ENCODE data around the gene SLC45A1. TPM values are rescaled to one million over a fixed set of nuclear protein-coding genes. Genes with fewer than 3 reads are reported as not detected.

The SLC45A1 gene
- total RNA-seq, 4 donors from 2014 or later: 0.84 to 4.1 (median 2.7) TPM

GRCh38 chr1:8321612-8322011, 3.7 kb downstream of the SLC45A1 start:
- TF ChIP-seq CTCF (IDR thresholded peaks at IDR 0.05): no peak
- no peak for ATAC-seq (ENCODE audit: low FRiP score)
- no peak for DNase-seq (ENCODE audit: low spot score)

GRCh38 chr1:8323706-8324105, 5.8 kb downstream of the SLC45A1 start:
- ATAC-seq (ENCODE audit: low FRiP score) (no peak), DNase-seq (ENCODE audit: low spot score) (no peak)
- TF ChIP-seq CTCF (IDR thresholded peaks at IDR 0.05): no peak

- ATAC-seq (ENCODE audit: low FRiP score) (no peak), DNase-seq (ENCODE audit: low spot score) (no peak)
- no peak for TF ChIP-seq CTCF (IDR thresholded peaks at IDR 0.05)
These were observed 6.4 kb downstream of the SLC45A1 start for GRCh38 chr1:8324176-8324810.

GRCh38 chr1:8325771-8326170, 7.9 kb downstream of the SLC45A1 start:
- DNase-seq (ENCODE audit: low spot score) (no peak), ATAC-seq (ENCODE audit: low FRiP score) (no peak)
- TF ChIP-seq CTCF (IDR thresholded peaks at IDR 0.05): no peak

- DNase-seq (ENCODE audit: low spot score) (no peak), ATAC-seq (ENCODE audit: low FRiP score) (no peak)
- no peak for TF ChIP-seq CTCF (IDR thresholded peaks at IDR 0.05)
These were observed 8.4 kb downstream of the SLC45A1 start for GRCh38 chr1:8326265-8326664.

GRCh38 chr1:8328271-8328670, 10.4 kb downstream of the SLC45A1 start:
- ATAC-seq (ENCODE audit: low FRiP score) (no peak), DNase-seq (ENCODE audit: low spot score) (no peak)
- TF ChIP-seq CTCF (IDR thresholded peaks at IDR 0.05): no peak

GRCh38 chr1:8329439-8329838, 11.5 kb downstream of the SLC45A1 start:
- DNase-seq (ENCODE audit: low spot score) (no peak), ATAC-seq (ENCODE audit: low FRiP score) (no peak)
- TF ChIP-seq CTCF (IDR thresholded peaks at IDR 0.05): no peak
